NCI-H2227 (cell line): ENCODE data around the gene SNX8.

Experiments used
- DNase-seq: peaks from one replicate; lab custom pipeline; 2025; ENCODE audit not compliant: unreplicated experiment; lab: John Stamatoyannopoulos, UW

SNX8 gene

DNA sequence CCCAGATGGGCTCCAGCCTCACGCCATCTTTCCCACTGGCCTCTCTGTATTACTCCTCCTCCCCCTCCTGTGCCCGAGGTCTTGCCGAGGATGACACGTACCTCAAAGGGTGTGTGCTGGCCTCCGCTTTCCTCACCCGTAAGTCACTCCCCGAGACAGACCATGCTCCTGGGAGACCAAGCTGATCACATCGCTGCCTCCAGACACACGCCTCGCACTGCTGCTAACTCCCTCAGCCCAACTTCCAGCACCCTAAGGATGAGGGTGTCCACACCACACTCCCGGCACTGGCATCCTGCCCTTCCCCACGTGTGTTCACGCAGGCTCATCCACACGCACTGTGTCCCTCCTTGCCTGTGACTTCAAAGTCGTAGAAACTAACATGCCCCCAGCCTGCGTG, 105.5 kb downstream of the SNX8 start:
- DNase-seq = no peak

GRCh38 chr7:2205036-2205780, 109.0 kb downstream of the SNX8 start:
- DNase-seq = no peak

GRCh38 chr7:2204446-2204845, 109.8 kb downstream of the SNX8 start:
- no peak for DNase-seq

DNA sequence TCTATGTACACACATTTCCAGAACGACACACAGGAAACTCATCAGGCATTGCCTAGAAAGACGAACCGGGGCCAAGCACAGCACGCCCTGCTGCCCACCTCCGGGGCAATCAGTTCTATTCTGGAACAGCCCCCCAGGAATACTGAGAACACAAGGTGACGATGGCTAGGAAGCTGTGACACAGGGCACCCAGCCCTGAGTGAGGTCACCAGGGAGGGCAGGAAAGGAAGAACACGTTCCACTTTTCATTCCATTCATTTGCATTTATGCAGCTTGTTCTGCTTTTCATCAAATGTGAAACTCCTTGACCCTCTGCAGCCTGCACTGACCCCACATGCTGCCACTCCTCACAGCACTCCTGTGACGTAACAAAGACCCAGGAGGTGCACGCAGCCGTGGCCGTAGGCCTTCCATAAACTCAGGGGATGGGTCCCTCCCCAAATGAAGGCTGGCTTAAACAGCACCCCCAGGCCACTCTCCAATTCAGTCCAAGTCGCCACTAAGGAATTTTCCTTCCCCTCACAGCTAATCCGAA, 110.4 kb downstream of the SNX8 start:
- no peak for DNase-seq

- no peak for DNase-seq
Measured at GRCh38 chr7:2202901-2203765, 111.1 kb downstream of the SNX8 start.

DNA sequence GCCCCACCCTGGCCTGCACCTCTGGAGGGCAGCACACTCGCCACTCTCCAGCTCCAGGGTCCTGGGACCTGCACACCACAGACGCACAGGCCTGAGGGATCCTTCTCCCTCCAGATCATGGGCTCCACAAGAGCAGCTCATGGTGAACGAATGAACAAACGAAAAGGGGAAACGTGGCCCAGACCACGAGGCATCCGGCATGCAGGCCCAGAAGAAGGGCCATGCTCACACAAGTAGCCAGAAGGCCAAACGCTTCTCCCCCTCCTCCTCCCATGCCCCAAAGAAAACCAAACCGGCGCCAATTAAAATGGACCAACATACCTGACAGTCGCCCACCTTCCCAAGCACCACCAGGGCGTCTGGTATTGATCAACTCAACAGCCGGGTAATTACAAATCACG, 111.9 kb downstream of the SNX8 start:
- no peak for DNase-seq
